K562 (cell line): ENCODE measurements around the gene ADAMTS7. TPM values are rescaled to one million over a fixed set of nuclear protein-coding genes. Genes with fewer than 3 reads are reported as not detected.

ENCODE experiments used
- HNRNPLL ChIP-seq: fragments of 200-400 bp; formaldehyde crosslinking; IDR thresholded peaks from 2 replicates; pipeline ENCODE4 v1.6.1; 2017; ENCODE audit warnings: low read length, low read depth, mild to moderate bottlenecking; ENCODE audit not compliant: poor library complexity, severe bottlenecking
- MTA3 ChIP-seq: fragments of 450-650 bp; formaldehyde crosslinking; IDR thresholded peaks from 2 replicates; pipeline ENCODE4 v1.6.1; 2017; ENCODE audit warnings: mild to moderate bottlenecking, borderline replicate concordance
- TAL1 ChIP-seq: fragments of 450-650 bp; IDR thresholded peaks from 2 replicates; pipeline ENCODE4 v1.6.1; 2016; ENCODE audit warnings: mild to moderate bottlenecking
- ZNF174 ChIP-seq: fragments of 250-450 bp; sonication (Bioruptor Pico); IDR thresholded peaks from 2 replicates; pipeline ENCODE4 v1.4.0; 2020; ENCODE audit warnings: mild to moderate bottlenecking
- polyA plus RNA-seq, 8 experiments: library from polyadenylated mRNA; depleted of rRNA in 4 of 8; stranded (reverse) in 5 of 8; unstranded in 3 of 8; fragments of >200 nt; fragmentation: Nextera tagmentation in 2 of 8; fragmentation: Illumina TruSeq in 1 of 8; extraction: Ambion mirVana in 2 of 8; extraction: Trizol in 1 of 8; gene quantifications; 2 replicates each; pipeline versions ENCODE4 v1.2.1 to v1.2.3, GENCODE V29; 2011 to 2014; ENCODE audit warnings: inconsistent platforms in 1 of 8, missing spikeins in 1 of 8
- total RNA-seq, 7 experiments: library from RNA; depleted of rRNA in 6 of 7; stranded (reverse); fragments of >200 nt in 6 of 7; fragmentation: Illumina TruSeq in 2 of 7; extraction: Trizol in 2 of 7; gene quantifications; 2 replicates each; pipeline versions ENCODE4 v1.2.1 to v1.2.3, GENCODE V29; 2011 to 2021; ENCODE audit warnings: low replicate concordance in 1 of 7
- TF ChIP-seq, protein P1 (sequence below), 2 experiments: fragments of 450-650 bp; IDR thresholded peaks; 2 replicates each; pipeline ENCODE4 v1.6.1; 2016; ENCODE audit warnings: mild to moderate bottlenecking in 2 of 2, borderline replicate concordance in 1 of 2, low read depth in 1 of 2, moderate library complexity in 1 of 2
- TF ChIP-seq, protein P2 (sequence below): fragments of 250-450 bp; sonication (Bioruptor Pico); IDR thresholded peaks from 2 replicates; pipeline ENCODE4 v1.9.0; 2021; ENCODE audit warnings: mild to moderate bottlenecking, inconsistent platforms
- TF ChIP-seq, protein P3 (sequence below): sonication (generic); formaldehyde crosslinking; IDR thresholded peaks from 2 replicates; pipeline ENCODE4 v1.8.0; 2023; ENCODE audit warnings: mild to moderate bottlenecking, missing genetic modification reagents

Gene ADAMTS7
- total and polyA plus RNA-seq, 9 of the 15 experiments (the other 6 are each of a cell fraction or from before 2014, with no cell fraction given): 0.05 to 0.07 TPM; not detected in 7

DNA sequence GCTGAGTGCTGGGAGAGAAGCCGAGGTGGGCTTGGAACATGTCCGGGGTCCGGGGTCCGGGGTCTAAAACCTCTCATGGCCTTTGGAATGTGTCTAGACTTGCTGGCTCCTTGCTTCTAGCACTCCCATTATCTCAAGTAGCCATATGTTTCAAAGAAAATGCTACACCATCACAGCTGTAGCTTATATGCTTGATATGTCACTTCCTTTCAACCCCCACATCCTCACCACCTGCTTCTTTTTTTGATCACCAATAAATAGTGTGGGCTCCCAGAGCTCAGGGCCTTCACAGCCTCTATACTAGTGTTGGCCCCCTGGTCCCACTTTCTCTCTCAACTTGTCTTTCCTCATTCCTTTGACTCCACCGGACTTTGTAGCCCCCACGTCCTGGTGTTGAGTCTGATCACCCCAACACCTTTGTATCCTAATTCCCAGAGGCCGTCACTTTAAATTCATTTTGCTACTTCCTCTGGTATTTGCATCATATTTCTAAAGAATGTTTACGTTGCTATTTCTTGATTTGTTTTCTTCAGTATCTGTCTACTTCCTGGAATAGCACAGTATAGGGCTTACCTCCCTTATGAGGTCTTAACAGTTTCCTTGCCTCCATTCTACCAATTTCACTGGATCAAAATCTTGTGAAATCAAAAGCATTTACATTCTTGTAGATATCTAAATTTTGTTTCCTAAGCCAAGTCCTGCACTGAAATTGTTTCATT, 98.3 kb downstream of the ADAMTS7 start (continued):
- TF ChIP-seq, protein P1, sequence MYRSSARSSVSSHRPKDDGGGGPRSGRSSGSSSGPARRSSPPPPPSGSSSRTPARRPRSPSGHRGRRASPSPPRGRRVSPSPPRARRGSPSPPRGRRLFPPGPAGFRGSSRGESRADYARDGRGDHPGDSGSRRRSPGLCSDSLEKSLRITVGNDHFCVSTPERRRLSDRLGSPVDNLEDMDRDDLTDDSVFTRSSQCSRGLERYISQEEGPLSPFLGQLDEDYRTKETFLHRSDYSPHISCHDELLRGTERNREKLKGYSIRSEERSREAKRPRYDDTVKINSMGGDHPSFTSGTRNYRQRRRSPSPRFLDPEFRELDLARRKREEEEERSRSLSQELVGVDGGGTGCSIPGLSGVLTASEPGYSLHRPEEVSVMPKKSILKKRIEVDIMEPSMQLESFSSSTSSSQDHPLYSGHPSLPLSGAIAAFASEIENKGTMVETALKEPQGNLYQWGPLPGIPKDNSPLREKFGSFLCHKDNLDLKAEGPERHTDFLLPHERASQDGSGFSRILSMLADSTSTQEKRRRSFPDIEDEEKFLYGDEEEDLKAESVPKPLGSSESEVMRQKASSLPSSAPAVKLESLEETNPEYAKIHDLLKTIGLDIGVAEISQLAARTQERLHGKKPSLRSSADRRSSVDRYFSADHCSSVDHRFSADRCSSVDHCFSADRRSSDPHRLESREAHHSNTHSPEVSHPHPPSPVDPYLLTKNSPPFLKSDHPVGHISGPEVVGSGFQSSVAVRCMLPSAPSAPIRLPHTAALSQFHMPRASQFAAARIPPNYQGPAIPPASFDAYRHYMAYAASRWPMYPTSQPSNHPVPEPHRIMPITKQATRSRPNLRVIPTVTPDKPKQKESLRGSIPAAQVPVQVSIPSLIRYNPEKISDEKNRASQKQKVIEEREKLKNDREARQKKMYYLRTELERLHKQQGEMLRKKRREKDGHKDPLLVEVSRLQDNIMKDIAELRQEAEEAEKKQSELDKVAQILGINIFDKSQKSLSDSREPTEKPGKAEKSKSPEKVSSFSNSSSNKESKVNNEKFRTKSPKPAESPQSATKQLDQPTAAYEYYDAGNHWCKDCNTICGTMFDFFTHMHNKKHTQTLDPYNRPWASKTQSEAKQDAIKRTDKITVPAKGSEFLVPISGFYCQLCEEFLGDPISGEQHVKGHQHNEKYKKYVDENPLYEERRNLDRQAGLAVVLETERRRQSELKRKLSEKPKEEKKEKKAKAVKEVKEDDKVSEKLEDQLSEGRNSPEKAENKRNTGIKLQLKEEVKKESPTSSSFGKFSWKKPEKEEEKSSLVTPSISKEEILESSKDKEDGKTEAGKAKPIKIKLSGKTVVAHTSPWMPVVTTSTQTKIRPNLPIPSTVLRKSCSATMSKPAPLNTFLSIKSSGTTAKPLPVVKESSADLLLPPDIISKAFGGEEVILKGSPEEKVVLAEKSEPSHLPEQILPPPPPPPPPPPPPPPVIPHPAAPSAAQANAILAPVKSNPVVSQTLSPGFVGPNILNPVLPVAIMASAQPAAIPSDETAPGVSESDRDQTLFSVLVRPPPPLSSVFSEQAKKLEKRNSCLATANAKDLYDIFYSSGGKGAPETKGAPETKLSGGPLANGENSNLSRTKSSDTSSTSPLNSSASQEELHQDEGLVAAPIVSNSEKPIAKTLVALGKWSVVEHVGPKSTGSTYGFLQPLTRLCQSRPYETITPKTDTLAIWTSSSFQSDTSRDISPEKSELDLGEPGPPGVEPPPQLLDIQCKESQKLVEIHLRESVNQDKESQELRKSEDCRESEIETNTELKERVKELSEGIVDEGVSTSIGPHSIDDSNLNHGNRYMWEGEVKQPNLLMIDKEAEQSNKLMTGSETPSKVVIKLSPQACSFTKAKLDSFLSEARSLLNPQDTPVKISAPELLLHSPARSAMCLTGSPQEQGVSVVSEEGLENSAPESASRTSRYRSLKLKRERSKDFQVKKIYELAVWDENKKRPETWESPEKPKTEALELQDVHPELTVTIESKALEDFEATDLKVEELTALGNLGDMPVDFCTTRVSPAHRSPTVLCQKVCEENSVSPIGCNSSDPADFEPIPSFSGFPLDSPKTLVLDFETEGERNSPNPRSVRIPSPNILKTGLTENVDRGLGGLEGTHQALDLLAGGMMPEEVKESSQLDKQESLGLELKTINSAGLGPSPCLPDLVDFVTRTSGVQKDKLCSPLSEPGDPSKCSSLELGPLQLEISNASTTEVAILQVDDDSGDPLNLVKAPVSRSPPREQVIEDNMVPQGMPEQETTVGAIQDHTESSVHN (IDR thresholded peaks at IDR 0.05; ENCODE audit: borderline replicate concordance in 1 of 2, low read depth in 1 of 2): no peak
- TF ChIP-seq TAL1: peak; percentile 39; the same call in 1 of the 2 replicates
- TF ChIP-seq, protein P2, sequence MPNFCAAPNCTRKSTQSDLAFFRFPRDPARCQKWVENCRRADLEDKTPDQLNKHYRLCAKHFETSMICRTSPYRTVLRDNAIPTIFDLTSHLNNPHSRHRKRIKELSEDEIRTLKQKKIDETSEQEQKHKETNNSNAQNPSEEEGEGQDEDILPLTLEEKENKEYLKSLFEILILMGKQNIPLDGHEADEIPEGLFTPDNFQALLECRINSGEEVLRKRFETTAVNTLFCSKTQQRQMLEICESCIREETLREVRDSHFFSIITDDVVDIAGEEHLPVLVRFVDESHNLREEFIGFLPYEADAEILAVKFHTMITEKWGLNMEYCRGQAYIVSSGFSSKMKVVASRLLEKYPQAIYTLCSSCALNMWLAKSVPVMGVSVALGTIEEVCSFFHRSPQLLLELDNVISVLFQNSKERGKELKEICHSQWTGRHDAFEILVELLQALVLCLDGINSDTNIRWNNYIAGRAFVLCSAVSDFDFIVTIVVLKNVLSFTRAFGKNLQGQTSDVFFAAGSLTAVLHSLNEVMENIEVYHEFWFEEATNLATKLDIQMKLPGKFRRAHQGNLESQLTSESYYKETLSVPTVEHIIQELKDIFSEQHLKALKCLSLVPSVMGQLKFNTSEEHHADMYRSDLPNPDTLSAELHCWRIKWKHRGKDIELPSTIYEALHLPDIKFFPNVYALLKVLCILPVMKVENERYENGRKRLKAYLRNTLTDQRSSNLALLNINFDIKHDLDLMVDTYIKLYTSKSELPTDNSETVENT (CRISPR knock-in tag): no peak
- TF ChIP-seq, protein P3, sequence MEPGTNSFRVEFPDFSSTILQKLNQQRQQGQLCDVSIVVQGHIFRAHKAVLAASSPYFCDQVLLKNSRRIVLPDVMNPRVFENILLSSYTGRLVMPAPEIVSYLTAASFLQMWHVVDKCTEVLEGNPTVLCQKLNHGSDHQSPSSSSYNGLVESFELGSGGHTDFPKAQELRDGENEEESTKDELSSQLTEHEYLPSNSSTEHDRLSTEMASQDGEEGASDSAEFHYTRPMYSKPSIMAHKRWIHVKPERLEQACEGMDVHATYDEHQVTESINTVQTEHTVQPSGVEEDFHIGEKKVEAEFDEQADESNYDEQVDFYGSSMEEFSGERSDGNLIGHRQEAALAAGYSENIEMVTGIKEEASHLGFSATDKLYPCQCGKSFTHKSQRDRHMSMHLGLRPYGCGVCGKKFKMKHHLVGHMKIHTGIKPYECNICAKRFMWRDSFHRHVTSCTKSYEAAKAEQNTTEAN (CRISPR knock-in tag): no peak
- TF ChIP-seq ZNF174: no peak
- no peak for TF ChIP-seq MTA3
- no peak for TF ChIP-seq HNRNPLL
